Uterus (tissue), 2 donors: ENCODE results near the gene CAPRIN2.

Experiments
- CTCF ChIP-seq, 4 experiments: fragments of 200-600 bp in 2 of 4; fragments of 450-650 bp in 2 of 4; sonication (generic) in 2 of 4; IDR thresholded peaks; one replicate each; pipeline ENCODE4 v1.5.1; 2016 to 2019; ENCODE audit warnings: antibody characterized with exemption in 4 of 4, mild to moderate bottlenecking in 2 of 4, moderate library complexity in 1 of 4
- POLR2A ChIP-seq, 2 donors: fragments of 450-650 bp; IDR thresholded peaks; one replicate each; pipeline ENCODE4 v1.6.1; 2016; ENCODE audit warnings: antibody characterized with exemption in 2 of 2, mild to moderate bottlenecking in 1 of 2, moderate library complexity in 1 of 2

- TF ChIP-seq CTCF (IDR thresholded peaks at IDR 0.05) (peak in 1 of 4 experiments; percentile 33), POLR2A (IDR thresholded peaks at IDR 0.05) (no peak)
Measured at GRCh38 chr12:30795410-30796312, 40.9 kb upstream of the CAPRIN2 start.
